SK-N-MC (cell line): Measurements from ENCODE around the gene PARD3.

Experiments used
- EZH2 ChIP-seq: fragments of 200-600 bp; sonication (generic); IDR thresholded peaks from one replicate; pipeline ENCODE4 v1.6.1; 2017; ENCODE audit warnings: antibody characterized with exemption
- FOXP2 ChIP-seq: optimal IDR thresholded peaks from 2 replicates; pipeline ENCODE3; 2011; ENCODE audit warnings: mild to moderate bottlenecking, moderate library complexity; ENCODE audit not compliant: insufficient read depth; ENCODE audit errors: extremely low read length, control extremely low read depth
- POLR2AphosphoS5 ChIP-seq: IDR thresholded peaks from 2 replicates; pipeline ENCODE4 v1.6.1; 2012; ENCODE audit warnings: mild to moderate bottlenecking, low read depth, low read length, borderline replicate concordance

DNA sequence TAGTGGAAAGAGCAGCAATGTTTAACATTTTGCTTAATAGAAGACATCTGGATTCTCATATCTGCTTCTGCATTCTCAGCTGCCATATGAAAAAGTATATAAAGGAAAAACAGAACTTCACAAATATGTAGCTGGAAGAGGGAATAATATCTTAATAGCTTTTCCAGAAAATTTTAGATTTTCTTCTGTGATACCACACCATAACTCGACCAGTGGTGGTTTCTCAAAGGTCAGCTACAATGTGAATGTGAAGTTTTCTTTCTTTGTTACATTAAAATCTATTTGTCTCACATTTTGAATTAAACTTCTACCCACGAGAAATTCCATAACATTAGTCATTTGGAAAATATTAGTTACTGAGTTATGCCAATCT, 339.8 kb downstream of the PARD3 start:
- TF ChIP-seq EZH2, result no peak
- TF ChIP-seq FOXP2, result no peak
- TF ChIP-seq POLR2AphosphoS5, result no peak
